Superior temporal gyrus (tissue), 1 donor: ENCODE data around the gene FBXO21.

Experiments used
- DNase-seq: peaks from one replicate; pipeline ENCODE4 v3.0.0-alpha.2; 2016; ENCODE audit errors: extremely low spot score

The FBXO21 gene

DNA sequence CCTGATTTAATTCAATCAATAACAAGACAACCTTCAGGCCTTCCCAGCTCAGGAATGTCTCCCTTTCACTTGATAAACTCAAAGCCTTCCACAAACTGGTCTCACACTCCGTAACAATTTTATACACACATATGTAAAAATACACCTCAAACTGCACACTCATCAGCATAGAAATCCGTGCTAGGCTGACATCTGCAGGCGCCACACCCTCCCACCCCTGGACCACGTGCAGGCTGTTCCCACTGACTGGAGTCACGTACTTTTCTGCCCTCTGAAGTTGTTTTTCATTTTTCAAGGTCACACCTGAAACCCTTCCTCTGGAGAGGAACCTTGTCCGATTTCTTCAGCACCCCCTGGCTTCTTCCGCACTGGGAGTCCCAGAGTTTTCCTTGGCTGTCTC, 27.6 kb downstream of the FBXO21 start:
- DNase-seq: no peak

DNA sequence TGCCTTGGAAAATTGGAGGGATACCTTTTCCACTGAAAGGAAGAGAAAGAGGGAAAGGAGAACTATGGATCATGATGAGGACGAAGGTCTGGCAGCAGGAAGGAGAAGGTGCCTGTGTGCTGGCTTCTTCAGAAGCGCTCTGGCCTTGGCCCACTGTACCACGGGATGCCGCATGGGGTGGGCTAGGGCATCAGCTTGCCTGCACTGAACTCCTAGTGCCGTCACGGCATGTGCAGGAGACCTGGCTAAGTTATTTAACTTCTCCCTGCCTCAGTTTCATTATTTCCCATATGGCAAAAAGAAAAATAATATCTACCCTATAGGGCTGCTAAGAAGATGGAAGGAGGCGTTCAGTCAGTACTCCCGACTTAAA, 28.1 kb downstream of the FBXO21 start:
- DNase-seq: no peak

DNA sequence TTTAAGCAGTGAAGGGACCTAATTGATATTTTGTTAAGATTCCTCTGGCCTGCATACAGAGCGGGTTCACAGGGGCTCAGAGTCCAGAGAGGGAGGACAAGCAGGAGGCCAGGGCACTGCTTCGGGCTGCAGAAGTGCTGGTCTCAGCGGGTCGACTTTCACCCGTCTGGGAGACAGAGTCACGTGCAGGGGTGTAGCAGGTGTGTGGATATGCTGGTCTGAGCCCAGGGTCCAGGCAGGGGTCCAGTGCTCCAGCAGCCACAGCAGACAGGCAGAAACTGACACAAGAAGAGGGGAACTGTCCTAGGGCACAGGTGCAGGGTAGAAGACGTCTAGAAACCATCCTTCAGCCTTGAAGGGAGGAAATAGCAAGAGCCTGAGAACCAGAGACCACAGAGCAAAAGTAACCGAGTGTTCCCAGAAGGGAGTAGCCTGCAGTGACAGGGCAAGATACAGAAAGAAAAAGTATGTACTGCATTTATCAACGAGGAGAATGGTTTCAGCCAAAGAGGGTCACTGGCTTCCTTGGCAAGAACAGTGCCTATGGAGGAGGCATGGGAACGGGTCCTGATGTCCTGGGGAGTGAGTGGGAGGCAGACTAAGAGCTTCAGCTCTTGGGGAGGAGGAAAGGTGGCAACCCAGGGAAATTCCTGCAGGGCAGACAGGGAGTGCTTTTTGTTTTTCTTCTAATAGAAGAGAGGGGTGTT, 28.7 kb downstream of the FBXO21 start:
- no peak for DNase-seq

- no peak for DNase-seq
Observed at GRCh38 chr12:117159674-117160073, 30.6 kb downstream of the FBXO21 start.

- no peak for DNase-seq
Observed at GRCh38 chr12:117158911-117159553, 31.2 kb downstream of the FBXO21 start.

DNA sequence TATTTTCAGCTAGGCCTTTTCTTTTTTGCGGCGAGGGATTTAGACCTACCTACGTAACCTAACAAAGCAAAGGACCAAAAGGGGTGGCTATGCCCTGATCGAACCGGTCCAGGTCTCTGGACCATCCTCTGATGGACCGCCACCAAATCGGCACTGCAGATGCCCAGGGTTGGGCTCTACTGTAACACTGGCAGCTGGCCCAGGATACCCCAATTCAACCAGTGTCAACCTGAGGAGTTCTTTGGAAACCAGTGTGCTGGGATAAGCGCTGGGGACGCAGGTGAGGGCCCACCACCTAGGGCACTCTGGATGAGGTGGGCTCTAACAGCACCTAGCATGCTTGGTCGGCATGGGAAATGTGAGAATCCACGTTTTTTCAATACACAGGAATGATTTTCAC, 32.2 kb downstream of the FBXO21 start:
- DNase-seq: no peak

- no peak for DNase-seq
Observed at GRCh38 chr12:117155278-117156060, 34.8 kb downstream of the FBXO21 start.

DNA sequence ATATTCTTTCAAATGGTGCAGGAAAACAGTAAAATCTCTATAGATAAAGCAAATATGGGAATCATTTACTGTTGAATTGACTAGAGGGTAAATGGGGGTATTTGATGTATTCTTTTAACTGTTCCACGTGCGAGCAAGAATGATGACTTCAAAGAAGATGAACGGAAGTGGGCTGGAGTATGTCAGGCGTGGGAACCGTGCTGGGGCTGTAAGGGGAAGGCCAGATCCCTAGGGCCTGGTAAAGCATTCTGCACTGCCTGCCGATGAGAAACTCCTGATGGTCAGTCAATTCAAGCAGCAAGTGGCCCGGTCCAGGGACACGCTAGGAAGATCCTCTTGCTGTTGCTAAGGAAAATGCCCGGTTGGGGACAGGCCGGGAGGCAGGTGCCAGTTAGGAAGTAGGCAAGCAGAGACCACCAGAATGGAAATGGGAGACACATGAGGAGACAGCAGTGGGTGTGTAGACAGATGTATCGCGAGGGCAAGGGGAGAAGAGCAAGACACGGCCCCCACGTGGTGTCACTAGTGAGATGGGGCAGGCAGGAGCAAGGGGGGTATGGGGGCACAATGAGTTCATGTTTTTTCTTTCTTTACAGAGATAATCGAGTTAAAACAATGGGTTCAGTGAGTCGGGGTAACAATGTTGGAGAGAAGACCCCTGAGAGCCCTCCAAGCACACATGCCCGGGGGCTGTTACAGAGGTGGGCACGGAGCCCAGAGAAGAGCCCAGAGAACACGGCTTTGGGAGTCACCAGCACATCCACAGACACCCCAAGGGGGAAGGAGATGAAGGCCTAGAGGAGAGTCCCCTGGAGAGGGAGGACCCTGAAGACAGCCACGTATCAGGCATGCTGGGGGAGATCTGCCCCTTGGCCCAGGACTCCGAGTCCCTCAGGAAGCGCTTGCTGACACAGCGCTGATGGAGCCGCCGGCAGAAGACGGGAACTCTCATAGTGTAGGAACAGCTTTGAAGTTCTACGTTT, 37.2 kb downstream of the FBXO21 start:
- DNase-seq: no peak

GRCh38 chr12:117151403-117152031, 38.8 kb downstream of the FBXO21 start:
- no peak for DNase-seq

- no peak for DNase-seq
Observed at GRCh38 chr12:117149431-117149830, 40.8 kb downstream of the FBXO21 start.

DNA sequence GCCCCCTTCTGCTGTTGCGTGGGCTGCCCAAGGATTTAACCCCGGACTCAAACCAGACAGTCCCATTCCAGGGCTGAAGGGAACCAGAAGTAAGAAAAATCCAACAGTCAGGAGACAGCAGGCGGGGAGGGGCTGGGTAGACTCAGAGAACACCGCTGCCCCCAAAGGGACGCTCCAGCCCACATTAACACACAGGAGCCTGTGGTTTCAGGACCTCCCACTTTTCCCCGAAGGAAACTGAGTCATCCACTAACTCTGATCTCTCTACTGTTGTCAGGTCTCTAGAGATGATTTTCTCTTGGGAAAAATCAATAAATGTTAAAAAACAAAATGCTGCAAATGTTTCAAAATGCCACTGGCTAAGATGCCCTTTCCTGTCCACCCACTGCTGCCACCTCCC, 41.6 kb downstream of the FBXO21 start:
- DNase-seq: no peak

DNA sequence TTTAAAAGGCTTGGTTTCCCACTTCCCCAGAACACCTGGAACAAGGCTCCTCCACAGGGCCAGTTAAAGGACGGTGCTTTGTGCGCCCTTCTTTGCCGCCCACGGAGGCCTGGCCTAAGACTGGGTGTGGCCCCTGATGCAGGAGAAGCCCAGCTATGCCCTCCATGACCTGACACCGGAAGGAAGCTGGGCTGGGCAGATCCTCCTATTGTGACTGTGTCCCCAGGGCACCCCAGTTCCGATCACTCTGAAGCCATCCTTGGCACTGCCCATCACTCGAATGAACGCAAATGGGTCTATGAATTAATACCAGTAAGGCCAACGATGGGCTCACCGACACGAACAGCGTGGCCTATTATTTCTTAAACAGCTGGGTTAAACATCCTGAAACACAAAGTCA, 42.6 kb downstream of the FBXO21 start:
- no peak for DNase-seq

DNA sequence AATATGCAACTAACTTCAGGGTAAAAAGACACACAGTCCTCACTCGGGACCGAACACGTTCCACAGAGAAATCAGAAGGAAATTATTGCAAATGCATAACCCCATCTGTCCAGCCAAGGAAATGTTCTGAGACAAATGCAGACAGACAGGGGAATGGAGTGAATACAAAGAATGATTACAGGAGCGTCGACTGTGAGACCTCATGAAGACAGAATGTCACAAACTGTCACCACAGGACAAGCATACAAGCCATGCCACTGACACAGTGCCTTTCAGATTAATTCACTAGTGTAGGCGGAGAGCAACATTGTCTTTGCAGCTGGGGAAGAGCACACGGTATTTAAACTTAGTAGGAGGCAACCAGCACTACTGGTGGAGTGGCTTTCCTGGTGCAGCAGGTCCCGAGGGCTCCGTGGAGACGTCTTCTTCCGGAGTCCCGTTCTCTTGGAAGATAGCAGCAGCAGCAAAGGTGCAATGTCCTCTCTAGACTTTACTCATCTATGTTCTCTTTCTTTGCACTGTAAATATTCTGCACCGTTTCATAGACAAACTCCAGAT, 44.6 kb downstream of the FBXO21 start:
- no peak for DNase-seq

- DNase-seq: no peak
Observed at GRCh38 chr12:117144599-117144998, 45.7 kb downstream of the FBXO21 start.

GRCh38 chr12:117143008-117143532, 47.2 kb downstream of the FBXO21 start:
- no peak for DNase-seq

GRCh38 chr12:117142094-117142493, 48.2 kb downstream of the FBXO21 start:
- DNase-seq: no peak

DNA sequence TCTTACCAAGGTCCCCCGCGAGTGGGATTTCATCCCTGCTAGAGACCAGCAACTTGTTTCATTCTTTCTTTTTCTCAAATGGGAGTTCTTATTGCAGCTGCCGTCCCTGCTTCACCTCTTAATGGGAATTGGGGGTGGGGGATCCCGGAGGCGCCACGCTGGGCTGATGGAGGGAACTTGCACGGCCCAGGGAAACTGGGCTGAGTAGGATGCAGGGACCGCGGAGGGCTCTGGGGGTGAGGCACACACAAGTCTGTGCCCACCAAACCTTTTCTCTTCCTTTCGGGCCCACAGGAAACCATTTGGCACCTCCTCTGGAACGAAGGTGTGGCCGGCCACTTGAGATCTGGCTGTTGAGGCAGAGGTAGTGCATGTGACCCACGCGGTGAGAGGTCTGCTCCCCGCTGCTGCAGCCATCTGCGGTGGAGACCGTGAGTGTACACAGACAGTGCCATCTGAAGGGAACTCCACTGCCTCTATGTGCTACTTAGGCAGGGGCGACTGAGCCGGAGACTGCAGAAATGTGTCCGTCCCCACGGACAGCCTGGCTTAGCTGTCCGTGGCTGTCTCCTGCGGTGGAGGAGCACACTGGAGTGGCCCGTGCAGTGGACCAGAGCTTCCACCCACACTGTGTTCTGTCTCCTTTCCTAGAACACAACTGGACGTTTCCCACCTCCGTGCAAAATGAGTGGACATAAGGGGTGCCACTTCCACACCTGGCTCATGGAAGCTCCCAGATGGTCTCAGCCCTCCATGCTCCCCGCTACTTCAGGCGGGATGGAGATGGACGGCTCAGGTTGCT, 49.0 kb downstream of the FBXO21 start:
- no peak for DNase-seq

DNA sequence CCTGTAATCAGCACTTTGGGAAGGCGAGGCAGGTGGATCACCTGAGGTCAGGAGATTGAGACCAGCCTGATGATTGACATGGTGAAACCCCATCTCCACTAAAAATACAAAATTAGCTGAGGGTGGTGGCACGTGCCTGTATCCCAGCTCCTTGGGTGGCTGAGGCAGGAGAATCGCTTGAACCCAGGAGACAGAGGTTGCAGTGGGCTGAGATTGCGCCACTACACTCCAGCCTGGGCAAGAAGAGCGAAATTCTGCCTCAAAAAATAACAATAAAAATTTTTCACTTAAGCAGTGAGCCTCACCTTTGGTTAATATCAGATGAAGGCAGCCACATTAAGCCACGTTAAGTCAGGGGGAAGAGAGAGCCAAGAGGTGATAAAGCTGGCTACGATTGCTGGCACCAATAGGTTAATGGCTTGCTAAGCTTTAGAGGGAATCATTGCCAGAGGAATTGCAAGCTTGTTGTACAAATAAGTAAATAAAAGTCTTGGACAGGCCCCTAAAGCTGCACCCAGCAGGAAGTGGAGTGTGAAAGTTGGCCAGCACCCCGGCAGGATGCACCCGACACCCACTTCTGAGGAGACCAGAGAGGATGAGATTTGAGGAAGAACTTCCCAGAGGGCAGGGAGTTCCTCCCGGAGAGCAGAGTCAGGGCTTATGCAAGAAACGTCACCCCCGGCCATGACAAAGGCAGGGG, 49.7 kb downstream of the FBXO21 start:
- DNase-seq: no peak

- DNase-seq: no peak
Observed at GRCh38 chr12:117139025-117139717, 51.1 kb downstream of the FBXO21 start.
